Mesendoderm (in vitro differentiated cells): ENCODE data around the gene PLEKHA5.

Source experiments
- DNase-seq: peaks from one replicate; pipeline ENCODE4 v3.0.0; 2013
- H2AK5ac ChIP-seq: 2 replicates; pipeline ENCODE4 v1.6.1; 2013; ENCODE audit warnings: low read length, inconsistent platforms
- H2BK120ac ChIP-seq: 2 replicates; pipeline ENCODE4 v1.6.1; 2013; ENCODE audit warnings: low read depth, mild to moderate bottlenecking, low read length, moderate library complexity, mixed read lengths
- H2BK15ac ChIP-seq: replicated peaks from 2 replicates; pipeline ENCODE4 v1.6.1; 2013; ENCODE audit warnings: low read depth, mild to moderate bottlenecking, moderate library complexity
- H2BK5ac ChIP-seq: 2 replicates; pipeline ENCODE4 v1.6.1; 2013; ENCODE audit warnings: low read length, inconsistent platforms
- H3K18ac ChIP-seq: 2 replicates; pipeline ENCODE4 v1.6.1; 2013; ENCODE audit warnings: mild to moderate bottlenecking, low read length, mixed read lengths
- H3K23ac ChIP-seq: one replicate; pipeline ENCODE4 v1.6.1; 2013; ENCODE audit warnings: low read length
- H3K27ac ChIP-seq: 2 replicates; pipeline ENCODE4 v1.5.1; 2013; ENCODE audit warnings: low read depth, mild to moderate bottlenecking, inconsistent platforms, low read length, moderate library complexity
- H3K27me3 ChIP-seq: 2 replicates; pipeline ENCODE4 v1.6.1; 2013; ENCODE audit warnings: low read length, control low read depth, mild to moderate bottlenecking, inconsistent platforms; ENCODE audit not compliant: insufficient read depth, poor library complexity
- H3K36me3 ChIP-seq: 2 replicates; pipeline ENCODE4 v1.6.1; 2013; ENCODE audit warnings: low read length, inconsistent platforms; ENCODE audit not compliant: control insufficient read depth, insufficient read depth
- H3K4ac ChIP-seq: one replicate; pipeline ENCODE4 v1.6.1; 2013; ENCODE audit warnings: low read depth, mild to moderate bottlenecking, low read length, moderate library complexity
- H3K4me1 ChIP-seq: 2 replicates; pipeline ENCODE4 v1.6.1; 2013; ENCODE audit warnings: low read depth, low read length, inconsistent platforms; ENCODE audit not compliant: control insufficient read depth
- H3K4me2 ChIP-seq: 2 replicates; pipeline ENCODE4 v1.6.1; 2013; ENCODE audit warnings: low read length
- H3K4me3 ChIP-seq: 2 replicates; pipeline ENCODE4 v1.5.1; 2013; ENCODE audit warnings: mild to moderate bottlenecking, low read length
- H3K56ac ChIP-seq: one replicate; pipeline ENCODE4 v1.6.1; 2013; ENCODE audit warnings: low read length
- H3K79me1 ChIP-seq: 2 replicates; pipeline ENCODE4 v1.6.1; 2013; ENCODE audit warnings: low read length, inconsistent platforms
- H3K79me2 ChIP-seq: 2 replicates; pipeline ENCODE4 v1.6.1; 2013; ENCODE audit warnings: mild to moderate bottlenecking, low read length; ENCODE audit not compliant: control insufficient read depth, insufficient read depth
- H3K9ac ChIP-seq: 2 replicates; pipeline ENCODE4 v1.6.1; 2013; ENCODE audit warnings: low read length, inconsistent platforms
- H4K5ac ChIP-seq: one replicate; pipeline ENCODE4 v1.6.1; 2013; ENCODE audit warnings: low read length
- H4K8ac ChIP-seq: one replicate; pipeline ENCODE4 v1.6.1; 2013; ENCODE audit warnings: low read depth, mild to moderate bottlenecking, control low read depth, low read length, moderate library complexity
- WGBS: extraction: QIAGEN DNeasy Blood & Tissue Kit; methylation state at CpG from one replicate; pipeline ENCODE4 v1.1.7; 2013; ENCODE audit warnings: low lambda C conversion rate, missing lambda C conversion rate; ENCODE audit not compliant: insufficient coverage; ENCODE audit errors: extremely low coverage; 5-methylcytosine and 5-hydroxymethylcytosine counted together

Gene PLEKHA5

DNA sequence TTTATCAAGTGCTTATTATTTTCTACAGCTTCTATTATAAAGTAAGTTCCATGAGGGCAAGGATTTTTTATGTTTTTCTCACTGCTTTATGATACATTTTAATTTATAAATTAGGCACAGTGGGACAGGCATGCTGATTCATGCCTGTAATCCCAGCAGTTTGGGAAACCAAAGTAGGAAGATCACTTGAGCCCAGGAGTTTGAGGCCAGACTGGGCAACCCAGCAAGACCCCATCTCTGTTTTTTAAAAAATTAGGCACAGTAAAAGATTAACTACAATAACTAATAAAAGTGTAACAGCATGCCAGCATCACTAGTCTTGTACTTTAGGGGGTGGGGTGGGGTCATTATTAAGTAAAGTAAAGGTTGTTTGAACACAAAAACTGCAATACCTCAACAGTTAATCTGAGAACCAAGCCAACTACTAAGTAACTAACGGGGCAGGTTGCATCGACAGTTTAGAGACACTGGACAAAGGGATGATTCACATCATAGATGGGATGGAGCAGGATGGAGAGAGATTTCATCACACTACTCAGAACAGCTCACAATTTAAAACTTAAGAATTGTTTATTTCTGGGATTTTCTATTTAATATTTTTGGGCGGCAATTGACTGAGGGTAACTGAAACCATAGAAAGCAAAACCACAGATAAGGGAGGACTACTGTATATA is 119.5 kb downstream of the PLEKHA5 start:
- no peaks in the 10 kb centered on the region for H3K36me3 ChIP-seq
- H3K79me1 ChIP-seq: peaks cover 7% of the 10 kb centered on the region
- H2BK15ac ChIP-seq: no peak overlapping the region
- no peak overlapping the region for H3K27ac ChIP-seq
- no peak overlapping the region for H2AK5ac ChIP-seq
- no peak overlapping the region for H4K5ac ChIP-seq
- H3K56ac ChIP-seq: no peak overlapping the region
- no peak overlapping the region for H4K8ac ChIP-seq
- DNase-seq: no peak
- no peak overlapping the region for H2BK120ac ChIP-seq
- H3K9ac ChIP-seq: no peak overlapping the region
- no peak overlapping the region for H3K4me2 ChIP-seq
- H3K79me2 ChIP-seq: peaks cover 4% of the 10 kb centered on the region
- H2BK5ac ChIP-seq: no peak overlapping the region
- no peak overlapping the region for H3K18ac ChIP-seq
- H3K4ac ChIP-seq: no peak overlapping the region
- no peak overlapping the region for H3K23ac ChIP-seq
- H3K4me3 ChIP-seq: no peak overlapping the region
- H3K27me3 ChIP-seq: no peaks in the 10 kb centered on the region
- no peaks in the 10 kb centered on the region for H3K4me1 ChIP-seq
- WGBS: no CpG with 5 or more reads among the region's 3 CpGs

DNA sequence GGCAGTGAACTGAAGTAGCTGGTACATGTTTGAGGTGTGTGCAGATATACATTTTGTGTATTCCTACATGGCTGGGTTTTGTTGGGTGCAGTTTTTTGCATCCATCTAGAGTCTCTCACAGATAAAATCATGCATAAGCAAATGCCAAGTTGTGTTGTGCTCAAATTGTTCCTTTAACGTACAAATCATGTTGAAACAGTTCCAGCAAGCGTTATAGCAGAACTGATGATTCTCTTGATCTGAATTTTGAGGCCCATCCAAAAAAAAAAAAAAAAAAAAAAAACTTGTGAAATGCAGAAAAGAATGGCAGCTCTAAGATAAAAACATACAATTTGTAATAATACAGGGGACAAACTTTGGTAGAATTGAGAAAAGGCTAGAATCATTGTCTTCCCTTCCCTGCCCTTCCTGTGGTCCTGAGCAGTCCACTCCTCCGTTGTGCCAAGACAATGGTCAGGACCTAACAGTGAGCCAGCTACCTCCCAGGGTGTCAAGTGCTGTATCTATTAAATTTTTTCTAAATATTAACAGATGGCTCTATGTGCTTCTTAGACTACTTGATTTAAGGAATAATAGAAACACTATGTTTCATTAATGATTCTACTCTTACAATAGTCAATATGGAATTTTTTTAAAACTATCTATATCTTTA is 122.1 kb downstream of the PLEKHA5 start:
- no peak for DNase-seq
- no CpG with 5 or more reads among the region's 3 CpGs for WGBS
- H3K9ac ChIP-seq: no peak overlapping the region
- no peak overlapping the region for H3K4ac ChIP-seq
- H3K4me2 ChIP-seq: no peak overlapping the region
- no peaks in the 10 kb centered on the region for H3K4me1 ChIP-seq
- no peak overlapping the region for H3K4me3 ChIP-seq
- H3K27ac ChIP-seq: no peak overlapping the region
- no peak overlapping the region for H3K18ac ChIP-seq
- H3K23ac ChIP-seq: no peak overlapping the region
- peaks cover 4% of the 10 kb centered on the region for H3K79me2 ChIP-seq
- H2AK5ac ChIP-seq: no peak overlapping the region
- H3K36me3 ChIP-seq: no peaks in the 10 kb centered on the region
- no peak overlapping the region for H2BK120ac ChIP-seq
- H3K79me1 ChIP-seq: peaks cover 7% of the 10 kb centered on the region
- H4K8ac ChIP-seq: no peak overlapping the region
- H3K27me3 ChIP-seq: no peaks in the 10 kb centered on the region
- H2BK5ac ChIP-seq: no peak overlapping the region
- no peak overlapping the region for H3K56ac ChIP-seq
- H4K5ac ChIP-seq: no peak overlapping the region
- no peak overlapping the region for H2BK15ac ChIP-seq

DNA sequence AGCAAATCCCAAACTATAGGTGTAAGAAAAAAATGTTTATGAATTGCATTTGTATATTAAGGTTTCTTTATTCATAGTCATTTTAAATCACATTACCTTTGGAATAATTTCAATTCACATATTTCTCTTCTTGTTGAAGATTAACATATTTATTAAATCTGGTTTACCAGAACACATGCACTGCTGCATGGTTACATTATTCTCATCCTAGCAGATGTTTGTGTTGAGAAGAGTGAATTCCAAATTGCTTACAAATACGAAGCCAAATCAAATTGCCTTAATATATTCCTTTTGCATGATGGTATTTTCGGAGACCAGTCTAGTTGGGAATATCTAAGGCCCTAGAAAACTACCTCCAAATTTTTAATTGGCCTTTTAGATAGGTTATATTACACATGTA is 130.6 kb downstream of the PLEKHA5 start:
- no peaks in the 10 kb centered on the region for H3K79me2 ChIP-seq
- no peak overlapping the region for H2BK120ac ChIP-seq
- no CpG with 5 or more reads among the region's 2 CpGs for WGBS
- no peak overlapping the region for H4K5ac ChIP-seq
- no peak overlapping the region for H3K18ac ChIP-seq
- H3K36me3 ChIP-seq: no peaks in the 10 kb centered on the region
- H4K8ac ChIP-seq: no peak overlapping the region
- H2BK5ac ChIP-seq: no peak overlapping the region
- DNase-seq: no peak
- no peak overlapping the region for H3K4me2 ChIP-seq
- no peaks in the 10 kb centered on the region for H3K4me1 ChIP-seq
- H3K27ac ChIP-seq: no peak overlapping the region
- no peak overlapping the region for H2BK15ac ChIP-seq
- H3K9ac ChIP-seq: no peak overlapping the region
- H3K27me3 ChIP-seq: no peaks in the 10 kb centered on the region
- no peak overlapping the region for H3K4ac ChIP-seq
- no peak overlapping the region for H2AK5ac ChIP-seq
- no peak overlapping the region for H3K23ac ChIP-seq
- no peaks in the 10 kb centered on the region for H3K79me1 ChIP-seq
- no peak overlapping the region for H3K4me3 ChIP-seq
- no peak overlapping the region for H3K56ac ChIP-seq

DNA sequence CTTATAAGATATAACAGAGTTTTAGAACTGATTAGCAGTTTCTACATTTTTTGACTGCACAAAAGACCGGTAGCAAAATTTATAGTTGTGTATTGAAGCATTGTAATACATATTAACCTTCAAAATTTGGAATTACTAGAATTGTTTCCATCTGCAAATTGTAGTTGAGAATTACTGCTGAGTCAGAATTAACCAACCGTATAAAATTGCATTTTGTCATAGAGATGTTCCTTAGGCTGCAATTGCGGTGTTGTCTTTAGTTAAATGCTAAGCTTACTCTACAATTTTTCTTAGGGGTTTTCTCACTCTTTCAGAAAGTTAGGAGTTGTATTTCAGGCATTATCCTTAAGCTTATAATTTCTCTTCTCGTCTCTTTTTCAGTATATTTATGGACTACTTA is 132.2 kb downstream of the PLEKHA5 start:
- H3K27me3 ChIP-seq: no peaks in the 10 kb centered on the region
- H2BK5ac ChIP-seq: no peak overlapping the region
- no peak for DNase-seq
- H3K27ac ChIP-seq: no peak overlapping the region
- no peak overlapping the region for H2BK120ac ChIP-seq
- no peak overlapping the region for H3K18ac ChIP-seq
- no peak overlapping the region for H4K8ac ChIP-seq
- no peak overlapping the region for H3K4me3 ChIP-seq
- no peak overlapping the region for H3K9ac ChIP-seq
- no CpG with 5 or more reads among the region's 4 CpGs for WGBS
- no peak overlapping the region for H3K23ac ChIP-seq
- H3K4ac ChIP-seq: no peak overlapping the region
- no peak overlapping the region for H2AK5ac ChIP-seq
- no peaks in the 10 kb centered on the region for H3K79me1 ChIP-seq
- no peak overlapping the region for H3K56ac ChIP-seq
- H4K5ac ChIP-seq: no peak overlapping the region
- H3K36me3 ChIP-seq: no peaks in the 10 kb centered on the region
- H3K79me2 ChIP-seq: no peaks in the 10 kb centered on the region
- no peaks in the 10 kb centered on the region for H3K4me1 ChIP-seq
- no peak overlapping the region for H3K4me2 ChIP-seq
- no peak overlapping the region for H2BK15ac ChIP-seq

DNA sequence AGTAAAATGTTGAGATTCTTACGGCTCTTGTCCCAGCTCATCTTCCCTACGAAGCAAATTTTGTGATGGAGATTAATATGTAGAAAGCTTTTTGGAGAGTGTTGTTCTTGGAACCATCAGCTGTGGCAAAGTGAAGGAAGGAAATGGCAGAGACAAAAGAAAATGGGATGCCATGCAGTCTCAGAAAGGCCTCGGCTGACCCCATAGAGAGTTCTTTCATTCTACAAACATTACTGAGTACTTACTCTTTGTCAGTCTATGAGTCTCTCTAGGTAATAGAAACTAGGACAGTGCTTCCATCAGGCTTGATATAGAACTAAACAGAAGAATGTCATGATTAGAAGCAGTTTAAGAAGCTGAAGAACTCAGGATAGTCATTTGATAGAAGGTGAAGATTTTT is 134.1 kb downstream of the PLEKHA5 start:
- H3K4ac ChIP-seq: no peak overlapping the region
- no peak overlapping the region for H3K23ac ChIP-seq
- H3K4me3 ChIP-seq: no peak overlapping the region
- H3K27ac ChIP-seq: no peak overlapping the region
- H4K8ac ChIP-seq: no peak overlapping the region
- H3K79me1 ChIP-seq: no peaks in the 10 kb centered on the region
- no peak overlapping the region for H3K9ac ChIP-seq
- H2AK5ac ChIP-seq: no peak overlapping the region
- DNase-seq: no peak
- no peak overlapping the region for H2BK120ac ChIP-seq
- H2BK5ac ChIP-seq: no peak overlapping the region
- no peaks in the 10 kb centered on the region for H3K27me3 ChIP-seq
- H3K56ac ChIP-seq: no peak overlapping the region
- H3K79me2 ChIP-seq: no peaks in the 10 kb centered on the region
- no CpG with 5 or more reads among the region's 3 CpGs for WGBS
- no peaks in the 10 kb centered on the region for H3K36me3 ChIP-seq
- H3K4me1 ChIP-seq: no peaks in the 10 kb centered on the region
- H4K5ac ChIP-seq: no peak overlapping the region
- H2BK15ac ChIP-seq: no peak overlapping the region
- H3K4me2 ChIP-seq: no peak overlapping the region
- no peak overlapping the region for H3K18ac ChIP-seq
